ENCODE data around the gene ANO7. TPM values are rescaled to one million over a fixed set of nuclear protein-coding genes. Genes with fewer than 3 reads are reported as not detected.

Gene ANO7
- total and polyA plus RNA-seq, 2 of the 13 experiments (the other 11 are each of a cell fraction or from before 2014, with no cell fraction given), result 4.1 to 4.9 TPM

DNA sequence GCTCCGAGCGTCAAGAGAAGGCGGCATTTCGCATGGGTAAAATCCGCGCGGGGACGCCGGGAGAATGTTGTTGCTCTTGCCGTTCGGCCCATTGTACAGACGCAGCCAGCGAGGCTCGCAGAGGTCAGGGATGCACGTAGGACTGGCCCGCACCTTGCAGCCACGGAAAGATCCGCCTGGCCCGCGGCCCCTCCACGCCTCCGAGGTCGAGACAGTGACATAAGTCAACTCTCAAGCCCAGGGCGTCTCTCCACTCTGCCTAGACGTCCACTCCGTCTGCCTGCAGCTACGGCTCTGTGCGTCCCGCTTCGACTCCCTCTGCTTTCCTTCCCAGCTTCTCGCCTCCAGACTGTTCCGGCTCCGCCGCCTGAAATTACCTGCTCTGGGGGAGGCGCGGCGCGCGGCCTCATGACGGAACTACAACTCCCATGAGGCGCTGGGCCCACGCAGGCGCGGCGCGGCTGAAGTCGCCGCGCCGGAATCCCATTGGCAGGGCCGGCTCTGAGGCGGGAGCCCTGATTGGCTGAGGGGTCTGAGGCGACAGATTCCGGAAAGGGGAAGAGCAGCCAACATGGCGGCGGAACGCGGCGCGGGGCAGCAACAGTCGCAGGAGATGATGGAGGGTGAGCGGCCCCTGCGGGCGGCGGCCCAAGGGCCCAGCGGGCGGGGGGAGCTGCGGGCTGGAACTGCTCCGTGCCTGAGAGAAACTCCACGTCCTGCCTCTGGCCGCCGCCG is 38.4 kb upstream of the ANO7 start, which contains the start of gene PPP1R7 (continued):
- TF ChIP-seq, protein P1, sequence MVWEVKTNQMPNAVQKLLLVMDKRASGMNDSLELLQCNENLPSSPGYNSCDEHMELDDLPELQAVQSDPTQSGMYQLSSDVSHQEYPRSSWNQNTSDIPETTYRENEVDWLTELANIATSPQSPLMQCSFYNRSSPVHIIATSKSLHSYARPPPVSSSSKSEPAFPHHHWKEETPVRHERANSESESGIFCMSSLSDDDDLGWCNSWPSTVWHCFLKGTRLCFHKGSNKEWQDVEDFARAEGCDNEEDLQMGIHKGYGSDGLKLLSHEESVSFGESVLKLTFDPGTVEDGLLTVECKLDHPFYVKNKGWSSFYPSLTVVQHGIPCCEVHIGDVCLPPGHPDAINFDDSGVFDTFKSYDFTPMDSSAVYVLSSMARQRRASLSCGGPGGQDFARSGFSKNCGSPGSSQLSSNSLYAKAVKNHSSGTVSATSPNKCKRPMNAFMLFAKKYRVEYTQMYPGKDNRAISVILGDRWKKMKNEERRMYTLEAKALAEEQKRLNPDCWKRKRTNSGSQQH (CRISPR knock-in tag; IDR thresholded peaks at IDR 0.05; ENCODE audit: low read depth), result peak; percentile 76
- TF ChIP-seq ZNF891 (CRISPR knock-in tag; IDR thresholded peaks at IDR 0.05) (no peak), FOXM1 (CRISPR knock-in tag; IDR thresholded peaks at IDR 0.05) (no peak), ZNF629 (CRISPR knock-in tag; conservative IDR thresholded peaks at IDR 0.05) (peak; percentile 100), ZNF207 (IDR thresholded peaks at IDR 0.05; ENCODE audit: borderline replicate concordance) (no peak), ZNF234 (CRISPR knock-in tag; conservative IDR thresholded peaks at IDR 0.05) (no peak), ZKSCAN8 (CRISPR knock-in tag; IDR thresholded peaks at IDR 0.05; ENCODE audit: borderline replicate concordance) (peak; percentile 15; the same call in 1 of the 2 replicates), BCL6 (CRISPR knock-in tag; IDR thresholded peaks at IDR 0.05) (peak; percentile 12; the same call in 1 of the 2 replicates), SOX5 (CRISPR knock-in tag; IDR thresholded peaks at IDR 0.05; ENCODE audit: borderline replicate concordance) (no peak), ZNF672 (CRISPR knock-in tag; IDR thresholded peaks at IDR 0.05) (peak; percentile 82; the same call in 1 of the 2 replicates), NRL (CRISPR knock-in tag; IDR thresholded peaks at IDR 0.05; ENCODE audit: borderline replicate concordance) (peak; percentile 65), ZNF441 (CRISPR knock-in tag; IDR thresholded peaks at IDR 0.05; ENCODE audit: borderline replicate concordance) (peak; percentile 71; the same call in 1 of the 2 replicates)
- TF ChIP-seq, protein P2, sequence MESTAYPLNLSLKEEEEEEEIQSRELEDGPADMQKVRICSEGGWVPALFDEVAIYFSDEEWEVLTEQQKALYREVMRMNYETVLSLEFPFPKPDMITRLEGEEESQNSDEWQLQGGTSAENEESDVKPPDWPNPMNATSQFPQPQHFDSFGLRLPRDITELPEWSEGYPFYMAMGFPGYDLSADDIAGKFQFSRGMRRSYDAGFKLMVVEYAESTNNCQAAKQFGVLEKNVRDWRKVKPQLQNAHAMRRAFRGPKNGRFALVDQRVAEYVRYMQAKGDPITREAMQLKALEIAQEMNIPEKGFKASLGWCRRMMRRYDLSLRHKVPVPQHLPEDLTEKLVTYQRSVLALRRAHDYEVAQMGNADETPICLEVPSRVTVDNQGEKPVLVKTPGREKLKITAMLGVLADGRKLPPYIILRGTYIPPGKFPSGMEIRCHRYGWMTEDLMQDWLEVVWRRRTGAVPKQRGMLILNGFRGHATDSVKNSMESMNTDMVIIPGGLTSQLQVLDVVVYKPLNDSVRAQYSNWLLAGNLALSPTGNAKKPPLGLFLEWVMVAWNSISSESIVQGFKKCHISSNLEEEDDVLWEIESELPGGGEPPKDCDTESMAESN (CRISPR knock-in tag; conservative IDR thresholded peaks at IDR 0.05), result no peak
- TF ChIP-seq, protein P3, sequence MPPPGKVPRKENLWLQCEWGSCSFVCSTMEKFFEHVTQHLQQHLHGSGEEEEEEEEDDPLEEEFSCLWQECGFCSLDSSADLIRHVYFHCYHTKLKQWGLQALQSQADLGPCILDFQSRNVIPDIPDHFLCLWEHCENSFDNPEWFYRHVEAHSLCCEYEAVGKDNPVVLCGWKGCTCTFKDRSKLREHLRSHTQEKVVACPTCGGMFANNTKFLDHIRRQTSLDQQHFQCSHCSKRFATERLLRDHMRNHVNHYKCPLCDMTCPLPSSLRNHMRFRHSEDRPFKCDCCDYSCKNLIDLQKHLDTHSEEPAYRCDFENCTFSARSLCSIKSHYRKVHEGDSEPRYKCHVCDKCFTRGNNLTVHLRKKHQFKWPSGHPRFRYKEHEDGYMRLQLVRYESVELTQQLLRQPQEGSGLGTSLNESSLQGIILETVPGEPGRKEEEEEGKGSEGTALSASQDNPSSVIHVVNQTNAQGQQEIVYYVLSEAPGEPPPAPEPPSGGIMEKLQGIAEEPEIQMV (CRISPR knock-in tag; IDR thresholded peaks at IDR 0.05; ENCODE audit: low read depth), result no peak
- TF ChIP-seq, protein P4, sequence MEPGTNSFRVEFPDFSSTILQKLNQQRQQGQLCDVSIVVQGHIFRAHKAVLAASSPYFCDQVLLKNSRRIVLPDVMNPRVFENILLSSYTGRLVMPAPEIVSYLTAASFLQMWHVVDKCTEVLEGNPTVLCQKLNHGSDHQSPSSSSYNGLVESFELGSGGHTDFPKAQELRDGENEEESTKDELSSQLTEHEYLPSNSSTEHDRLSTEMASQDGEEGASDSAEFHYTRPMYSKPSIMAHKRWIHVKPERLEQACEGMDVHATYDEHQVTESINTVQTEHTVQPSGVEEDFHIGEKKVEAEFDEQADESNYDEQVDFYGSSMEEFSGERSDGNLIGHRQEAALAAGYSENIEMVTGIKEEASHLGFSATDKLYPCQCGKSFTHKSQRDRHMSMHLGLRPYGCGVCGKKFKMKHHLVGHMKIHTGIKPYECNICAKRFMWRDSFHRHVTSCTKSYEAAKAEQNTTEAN (CRISPR knock-in tag; conservative IDR thresholded peaks at IDR 0.05), result no peak; the same call in 1 of the 2 replicates
